ENCODE measurements around the gene SEC24B.
A peak's percentile ranks its signal among the peaks of the same experiment; 100 is the strongest.

SEC24B gene

GRCh38 chr4:109412776-109413175, 20.8 kb upstream of the SEC24B start:
- Histone ChIP-seq H3K36me3 (replicated peaks) (no peaks in the 10 kb centered on the region), H3K9me3 (no peaks in the 10 kb centered on the region), H3K4me1 (peaks cover 8% of the 10 kb centered on the region), H3K4me3 (no peak overlapping the region), H3K27me3 (ENCODE audit: low read depth) (no peaks in the 10 kb centered on the region)
- in situ Hi-C loops (cut with MboI; ENCODE audit: low sequenced_read_pairs) = loop anchor here (25.0 kb wide), 1 partner anchor 1100 kb away; no protein-coding TSS in a partner anchor
- DNase-seq (ENCODE audit: low spot score in 2 of 2) = no peak

- in situ Hi-C loops (cut with MboI; ENCODE audit: low sequenced_read_pairs) = loop anchor here (25.0 kb wide), 1 partner anchor 1097 kb away; no protein-coding TSS in a partner anchor
- Histone ChIP-seq H3K9me3 (no peaks in the 10 kb centered on the region), H3K36me3 (replicated peaks) (no peaks in the 10 kb centered on the region), H3K4me1 (peaks cover 13% of the 10 kb centered on the region), H3K4me3 (no peak overlapping the region), H3K27me3 (ENCODE audit: low read depth) (no peaks in the 10 kb centered on the region)
- DNase-seq (ENCODE audit: low spot score in 2 of 2) = peak; percentile 69 to 75
Measured at GRCh38 chr4:109414938-109415337, 18.7 kb upstream of the SEC24B start.

- in situ Hi-C loops (cut with MboI; ENCODE audit: low sequenced_read_pairs) = loop anchor here (25.0 kb wide), 1 partner anchor 1094 kb away; no protein-coding TSS in a partner anchor
Measured at GRCh38 chr4:109418588-109418987, 15.0 kb upstream of the SEC24B start.

DNA sequence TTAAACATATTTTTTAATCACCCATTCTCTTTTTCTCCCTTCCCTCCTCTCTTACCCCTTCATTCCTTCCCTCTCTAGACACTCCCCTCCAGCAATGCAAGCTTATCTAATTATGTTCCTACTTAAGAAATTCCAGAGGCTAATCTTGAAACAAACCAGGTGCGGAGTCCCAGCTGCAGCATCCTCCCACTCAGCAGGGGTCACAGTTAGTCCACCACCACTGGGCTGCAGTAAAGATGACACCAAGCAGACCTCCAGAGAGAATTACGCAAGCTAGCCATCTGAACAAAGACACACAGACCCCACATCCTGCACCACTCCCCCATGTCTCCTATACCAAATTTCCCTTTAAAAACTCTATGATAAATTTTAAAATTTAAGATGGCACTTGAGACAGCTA, 13.9 kb upstream of the SEC24B start:
- no peak for DNase-seq (ENCODE audit: low spot score in 2 of 2)
- Histone ChIP-seq H3K9me3 (no peaks in the 10 kb centered on the region), H3K4me1 (peaks cover 11% of the 10 kb centered on the region), H3K4me3 (no peak overlapping the region), H3K36me3 (replicated peaks) (no peaks in the 10 kb centered on the region), H3K27me3 (ENCODE audit: low read depth) (no peaks in the 10 kb centered on the region)
- in situ Hi-C loops (cut with MboI; ENCODE audit: low sequenced_read_pairs) = loop anchor here (5.0 to 25.0 kb wide), 3 partner anchors 385 to 1093 kb away; partner anchors contain the start of gene CFI

More at GRCh38 chr4:109418588-109418987, 15.0 kb upstream of the SEC24B start:
- Histone ChIP-seq H3K9me3 (no peaks in the 10 kb centered on the region), H3K4me3 (no peak overlapping the region), H3K4me1 (peaks cover 13% of the 10 kb centered on the region), H3K27me3 (ENCODE audit: low read depth) (no peaks in the 10 kb centered on the region), H3K36me3 (replicated peaks) (no peaks in the 10 kb centered on the region)
- no peak for DNase-seq (ENCODE audit: low spot score in 2 of 2)

DNA sequence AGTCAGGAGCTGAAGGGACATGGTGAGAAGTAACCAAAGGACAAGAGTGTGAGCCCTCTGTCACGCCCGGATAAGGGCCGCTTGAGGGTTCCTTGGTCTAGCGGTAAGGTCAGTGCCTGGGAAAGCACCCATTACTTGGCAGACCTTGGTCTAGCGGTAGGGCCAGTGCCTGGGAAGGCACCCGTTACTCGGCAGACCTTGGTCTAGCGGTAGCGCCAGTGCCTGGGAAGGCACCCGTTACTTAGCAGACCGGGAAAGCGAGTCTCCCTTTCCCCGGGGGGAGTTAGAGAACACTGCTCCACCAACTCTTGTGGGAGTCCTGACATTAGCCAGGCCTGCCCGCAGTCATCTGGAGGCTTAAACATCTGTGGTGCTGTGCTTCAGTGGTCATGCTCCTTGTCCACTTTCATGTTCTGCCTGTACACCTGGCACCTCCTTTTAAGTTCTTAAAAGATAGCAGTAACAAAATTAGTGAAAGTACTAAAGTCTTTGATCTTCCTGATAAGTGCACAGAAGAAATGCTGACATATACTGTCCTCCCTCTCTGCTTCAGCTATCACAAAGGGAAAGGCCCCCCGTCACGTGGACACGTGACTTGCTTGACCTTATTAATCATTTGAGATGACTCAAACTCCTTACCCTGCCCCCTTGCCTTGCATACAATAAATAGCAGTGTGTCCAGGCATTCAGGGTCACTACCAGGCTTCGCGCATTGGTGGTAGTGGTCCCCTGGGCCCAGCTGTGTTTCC, 9.3 kb upstream of the SEC24B start:
- DNase-seq (ENCODE audit: low spot score in 2 of 2) = no peak

DNA sequence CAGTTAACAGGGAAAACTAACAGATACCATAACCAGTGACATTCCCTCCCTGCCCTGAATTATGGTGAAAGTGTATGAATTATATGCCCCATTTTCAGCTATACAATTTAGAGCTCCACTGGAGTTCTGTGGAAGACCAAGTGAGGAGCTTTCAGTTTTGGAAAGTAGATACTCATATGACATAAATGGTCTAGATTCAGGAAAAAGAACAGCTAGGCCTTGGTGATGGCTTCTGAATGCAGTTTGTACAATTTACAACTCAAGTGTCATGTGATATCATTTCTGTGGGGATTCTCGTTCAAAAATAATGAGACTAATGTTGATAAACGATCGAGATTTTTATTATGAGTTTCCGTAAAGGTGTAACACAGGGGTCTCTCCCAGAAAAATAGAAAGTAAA, 8.2 kb upstream of the SEC24B start:
- in situ Hi-C loops (cut with MboI; ENCODE audit: low sequenced_read_pairs) = loop anchor here (10.0 kb wide), 1 partner anchor 379 kb away; the partner anchor contains the start of gene CFI

More for the DNA sequence above, 9.3 kb upstream of the SEC24B start:
- no peaks in the 10 kb centered on the region for H3K9me3 ChIP-seq
- in situ Hi-C loops (cut with MboI; ENCODE audit: low sequenced_read_pairs) = loop anchor here (5.0 to 25.0 kb wide), 3 partner anchors 381 to 1088 kb away; partner anchors contain the start of gene CFI
- no peaks in the 10 kb centered on the region for H3K36me3 ChIP-seq (replicated peaks)
- no peaks in the 10 kb centered on the region for H3K4me1 ChIP-seq
- H3K27me3 ChIP-seq (ENCODE audit: low read depth) = no peaks in the 10 kb centered on the region
- H3K4me3 ChIP-seq = no peak overlapping the region

DNA sequence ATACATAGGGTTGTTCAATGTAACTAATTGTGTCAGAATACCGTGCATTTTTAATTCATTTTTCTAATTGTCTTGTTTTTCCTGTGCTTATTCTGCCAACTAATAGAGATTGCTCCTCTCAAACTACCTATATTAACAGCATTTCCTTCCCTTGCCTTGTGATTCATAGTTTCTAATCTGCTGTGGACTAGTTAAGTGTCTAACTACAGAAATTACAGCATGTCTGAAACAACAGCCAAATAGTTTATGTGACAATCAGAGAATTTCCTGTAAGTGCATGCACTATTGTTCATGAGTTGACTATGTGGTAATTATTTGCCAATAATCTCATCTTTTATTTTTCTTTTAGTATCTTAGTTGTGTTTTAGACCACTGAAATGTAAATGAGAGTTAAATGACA, 4.1 kb upstream of the SEC24B start:
- Histone ChIP-seq H3K9me3 (no peaks in the 10 kb centered on the region), H3K36me3 (replicated peaks) (no peaks in the 10 kb centered on the region), H3K4me1 (peaks cover 7% of the 10 kb centered on the region), H3K27me3 (ENCODE audit: low read depth) (no peaks in the 10 kb centered on the region), H3K4me3 (no peak overlapping the region)
- in situ Hi-C loops (cut with MboI; ENCODE audit: low sequenced_read_pairs) = loop anchor here (10.0 kb wide), 1 partner anchor 375 kb away; the partner anchor contains the start of gene CFI
- DNase-seq (ENCODE audit: low spot score in 2 of 2) = no peak

More for the DNA sequence above, 8.2 kb upstream of the SEC24B start:
- Histone ChIP-seq H3K27me3 (ENCODE audit: low read depth) (no peaks in the 10 kb centered on the region), H3K36me3 (replicated peaks) (no peaks in the 10 kb centered on the region), H3K9me3 (no peaks in the 10 kb centered on the region), H3K4me1 (no peaks in the 10 kb centered on the region), H3K4me3 (no peak overlapping the region)
- DNase-seq (ENCODE audit: low spot score in 2 of 2) = no peak

GRCh38 chr4:109432203-109432602, 1.4 kb upstream of the SEC24B start:
- H3K9me3 ChIP-seq = no peaks in the 10 kb centered on the region
- no peak for DNase-seq (ENCODE audit: low spot score in 2 of 2)
- H3K4me1 ChIP-seq = peaks cover 23% of the 10 kb centered on the region
- no peak overlapping the region; the same call in 1 of the 2 replicates for H3K4me3 ChIP-seq
- H3K27me3 ChIP-seq (ENCODE audit: low read depth) = no peaks in the 10 kb centered on the region
- H3K36me3 ChIP-seq (replicated peaks) = no peaks in the 10 kb centered on the region
- in situ Hi-C loops (cut with MboI; ENCODE audit: low sequenced_read_pairs) = no loop called here

GRCh38 chr4:109432696-109433095, 919 bp upstream of the SEC24B start:
- Histone ChIP-seq H3K36me3 (replicated peaks) (no peaks in the 10 kb centered on the region), H3K9me3 (no peaks in the 10 kb centered on the region), H3K27me3 (ENCODE audit: low read depth) (no peaks in the 10 kb centered on the region), H3K4me1 (peaks cover 23% of the 10 kb centered on the region), H3K4me3 (peak overlapping the region; percentile 57)
- DNase-seq (ENCODE audit: low spot score in 2 of 2) = no peak
- in situ Hi-C loops (cut with MboI; ENCODE audit: low sequenced_read_pairs) = no loop called here

- H3K4me1 ChIP-seq = peaks cover 25% of the 10 kb centered on the region
- H3K36me3 ChIP-seq (replicated peaks) = no peaks in the 10 kb centered on the region
- no peaks in the 10 kb centered on the region for H3K27me3 ChIP-seq (ENCODE audit: low read depth)
- H3K4me3 ChIP-seq = peak overlapping the region; percentile 57
- H3K9me3 ChIP-seq = no peaks in the 10 kb centered on the region
- in situ Hi-C loops (cut with MboI; ENCODE audit: low sequenced_read_pairs) = no loop called here
- DNase-seq (ENCODE audit: low spot score in 2 of 2) = peak in 1 of 2 experiments; percentile 48
Measured at GRCh38 chr4:109434007-109434971, 674 bp downstream of the SEC24B start.

- Histone ChIP-seq H3K36me3 (replicated peaks) (no peaks in the 10 kb centered on the region), H3K9me3 (no peaks in the 10 kb centered on the region), H3K4me3 (peak overlapping the region; percentile 57; the same call in 1 of the 2 replicates), H3K27me3 (ENCODE audit: low read depth) (no peaks in the 10 kb centered on the region), H3K4me1 (peaks cover 30% of the 10 kb centered on the region)
- in situ Hi-C loops (cut with MboI; ENCODE audit: low sequenced_read_pairs) = no loop called here
- DNase-seq (ENCODE audit: low spot score in 2 of 2) = no peak
Measured at GRCh38 chr4:109435635-109436034, 2.0 kb downstream of the SEC24B start.

GRCh38 chr4:109436504-109436903, 2.9 kb downstream of the SEC24B start:
- H3K27me3 ChIP-seq (ENCODE audit: low read depth) = no peaks in the 10 kb centered on the region
- in situ Hi-C loops (cut with MboI; ENCODE audit: low sequenced_read_pairs) = no loop called here
- H3K4me1 ChIP-seq = peaks cover 39% of the 10 kb centered on the region
- DNase-seq (ENCODE audit: low spot score in 2 of 2) = no peak
- H3K36me3 ChIP-seq (replicated peaks) = no peaks in the 10 kb centered on the region
- no peak overlapping the region for H3K4me3 ChIP-seq
- H3K9me3 ChIP-seq = no peaks in the 10 kb centered on the region

GRCh38 chr4:109440948-109441347, 7.3 kb downstream of the SEC24B start:
- no peak for DNase-seq (ENCODE audit: low spot score in 2 of 2)
- Histone ChIP-seq H3K27me3 (ENCODE audit: low read depth) (no peaks in the 10 kb centered on the region), H3K4me1 (peaks cover 37% of the 10 kb centered on the region), H3K36me3 (replicated peaks) (no peaks in the 10 kb centered on the region; the same call in 1 of the 2 replicates), H3K9me3 (no peaks in the 10 kb centered on the region), H3K4me3 (no peak overlapping the region)
- in situ Hi-C loops (cut with MboI; ENCODE audit: low sequenced_read_pairs) = no loop called here

Measured in HAP-1 (cell line).